ENCODE measurements around the gene GINS2. TPM values are rescaled to one million over a fixed set of nuclear protein-coding genes. Genes with fewer than 3 reads are reported as not detected.

GINS2 gene
- total RNA-seq, 1 donor from 2014 or later = 0.25 TPM

GRCh38 chr16:85728879-85729278 is 40.1 kb upstream of the GINS2 start:
- DNase-seq (ENCODE audit: extremely low spot score in 2 of 2) = no peak
- Histone ChIP-seq H3K27ac (no peak overlapping the region), H3K9me3 (no peaks in the 10 kb centered on the region), H3K4me1 (no peaks in the 10 kb centered on the region), H3K27me3 (no peaks in the 10 kb centered on the region), H3K4me3 (no peak overlapping the region), H3K36me3 (no peaks in the 10 kb centered on the region)
- TF ChIP-seq CTCF (IDR thresholded peaks at IDR 0.05) = no peak
- no peak for TF ChIP-seq POLR2A (IDR thresholded peaks at IDR 0.05)
- no peak for TF ChIP-seq POLR2AphosphoS5 (IDR thresholded peaks at IDR 0.05; ENCODE audit: insufficient read depth in 1 of 2, low read depth in 1 of 2)
- intact Hi-C loops (cut with DNase I) = no loop called here

GRCh38 chr16:85724936-85725335 is 36.2 kb upstream of the GINS2 start:
- H3K27ac ChIP-seq = no peak overlapping the region
- no peak for DNase-seq (ENCODE audit: extremely low spot score in 2 of 2)
- TF ChIP-seq CTCF (IDR thresholded peaks at IDR 0.05) (no peak), POLR2A (IDR thresholded peaks at IDR 0.05) (no peak), POLR2AphosphoS5 (IDR thresholded peaks at IDR 0.05; ENCODE audit: insufficient read depth in 1 of 2, low read depth in 1 of 2) (no peak)
- H3K36me3 ChIP-seq = no peaks in the 10 kb centered on the region
- intact Hi-C loops (cut with DNase I) = no loop called here
- H3K27me3 ChIP-seq = no peaks in the 10 kb centered on the region
- H3K4me3 ChIP-seq = no peak overlapping the region
- H3K9me3 ChIP-seq = no peaks in the 10 kb centered on the region
- H3K4me1 ChIP-seq = no peaks in the 10 kb centered on the region

GRCh38 chr16:85724126-85724879 is 35.5 kb upstream of the GINS2 start:
- H3K4me1 ChIP-seq = no peaks in the 10 kb centered on the region
- no peaks in the 10 kb centered on the region for H3K36me3 ChIP-seq
- intact Hi-C loops (cut with DNase I) = no loop called here
- no peak overlapping the region for H3K4me3 ChIP-seq
- H3K27me3 ChIP-seq = no peaks in the 10 kb centered on the region
- no peak for TF ChIP-seq CTCF (IDR thresholded peaks at IDR 0.05)
- no peak for TF ChIP-seq POLR2A (IDR thresholded peaks at IDR 0.05)
- TF ChIP-seq POLR2AphosphoS5 (IDR thresholded peaks at IDR 0.05; ENCODE audit: insufficient read depth in 1 of 2, low read depth in 1 of 2) = no peak
- no peak for DNase-seq (ENCODE audit: extremely low spot score in 2 of 2)
- H3K27ac ChIP-seq = no peak overlapping the region
- no peaks in the 10 kb centered on the region for H3K9me3 ChIP-seq

GRCh38 chr16:85722128-85722893 is 33.6 kb upstream of the GINS2 start:
- DNase-seq (ENCODE audit: extremely low spot score in 2 of 2) = no peak
- Histone ChIP-seq H3K27me3 (no peaks in the 10 kb centered on the region), H3K4me1 (peaks cover 9% of the 10 kb centered on the region), H3K4me3 (no peak overlapping the region), H3K36me3 (no peaks in the 10 kb centered on the region), H3K9me3 (no peaks in the 10 kb centered on the region), H3K27ac (no peak overlapping the region)
- TF ChIP-seq POLR2AphosphoS5 (IDR thresholded peaks at IDR 0.05; ENCODE audit: insufficient read depth in 1 of 2, low read depth in 1 of 2) (no peak), CTCF (IDR thresholded peaks at IDR 0.05) (no peak), POLR2A (IDR thresholded peaks at IDR 0.05) (no peak)
- intact Hi-C loops (cut with DNase I) = no loop called here

- intact Hi-C loops (cut with DNase I) = no loop called here
- H3K36me3 ChIP-seq = no peaks in the 10 kb centered on the region
- no peak overlapping the region for H3K27ac ChIP-seq
- H3K4me3 ChIP-seq = no peak overlapping the region
- TF ChIP-seq POLR2AphosphoS5 (IDR thresholded peaks at IDR 0.05; ENCODE audit: insufficient read depth in 1 of 2, low read depth in 1 of 2) = no peak
- no peak for TF ChIP-seq CTCF (IDR thresholded peaks at IDR 0.05)
- TF ChIP-seq POLR2A (IDR thresholded peaks at IDR 0.05) = no peak
- peaks cover 30% of the 10 kb centered on the region for H3K4me1 ChIP-seq
- no peaks in the 10 kb centered on the region for H3K27me3 ChIP-seq
- no peak for DNase-seq (ENCODE audit: extremely low spot score in 2 of 2)
- no peaks in the 10 kb centered on the region for H3K9me3 ChIP-seq
Measured at GRCh38 chr16:85720302-85720637, 31.5 kb upstream of the GINS2 start.

All from vagina (tissue), 2 donors.